Right lobe of liver (tissue), 6 donors: ENCODE data around the gene HSPG2. TPM values are rescaled to one million over a fixed set of nuclear protein-coding genes. Genes with fewer than 3 reads are reported as not detected.
"Not testable (repeated sequence)": the region's sequence is repeated elsewhere in the genome, so short reads cannot be mapped to it uniquely, and the experiment has no call there.

Experiments used
- ATAC-seq, 4 donors: fragments of 200-7000 bp; cut with Tn5 transposase; one replicate each; pipeline ENCODE4 v1.9.1; 2020; ENCODE audit warnings: mild to moderate bottlenecking in 4 of 4, moderate library complexity in 4 of 4
- DNase-seq, 3 donors: peaks; one replicate each; pipeline ENCODE4 v3.0.0-alpha.2; 2020
- H3K27ac ChIP-seq, 3 donors: fragments of 200-600 bp; one replicate each; pipeline ENCODE4 v1.8.0; 2022
- H3K27me3 ChIP-seq, 2 donors: fragments of 200-600 bp; one replicate each; pipeline ENCODE4 v1.8.0; 2022
- H3K36me3 ChIP-seq, 4 donors: fragments of 200-600 bp; sonication (generic) in 1 of 4; one replicate each; pipeline versions ENCODE4 v1.5.1 to v1.8.0; 2017 to 2022; ENCODE audit warnings: control low read depth in 1 of 4
- H3K4me1 ChIP-seq, 4 donors: fragments of 200-600 bp; sonication (generic) in 1 of 4; one replicate each; pipeline versions ENCODE4 v1.5.1 to v1.8.0; 2017 to 2022; ENCODE audit warnings: control low read depth in 1 of 4
- H3K4me3 ChIP-seq, 3 donors: fragments of 200-600 bp; one replicate each; pipeline ENCODE4 v1.8.0; 2022
- H3K9me3 ChIP-seq, 4 donors: fragments of 200-600 bp; sonication (generic) in 1 of 4; one replicate each; pipeline versions ENCODE4 v1.5.1 to v1.8.0; 2017 to 2022; ENCODE audit warnings: control low read depth in 1 of 4
- CTCF ChIP-seq, 4 donors: fragments of 200-600 bp in 3 of 4; fragments of 450-650 bp in 1 of 4; IDR thresholded peaks; one replicate each; pipeline versions ENCODE4 v1.5.1 to v1.8.0; 2016 to 2022; ENCODE audit warnings: antibody characterized with exemption in 4 of 4, mild to moderate bottlenecking in 2 of 4
- POLR2A ChIP-seq: fragments of 450-650 bp; IDR thresholded peaks from one replicate; pipeline ENCODE4 v1.6.1; 2017; ENCODE audit warnings: antibody characterized with exemption, mild to moderate bottlenecking
- WGBS: methylation state at CpG from one replicate; pipeline ENCODE4 v1.1.6; 2018; ENCODE audit warnings: low coverage, low lambda C conversion rate; ENCODE audit not compliant: insufficient coverage; ENCODE audit errors: missing lambda C conversion rate; 5-methylcytosine and 5-hydroxymethylcytosine counted together
- intact Hi-C, 2 donors: fragments of 100-400 bp; cut with DNase I; formaldehyde crosslinking; loops; one replicate each; pipeline versions ENCODE4 v1.11.2 to v1.14.1; 2022
- total RNA-seq, 6 experiments: library from RNA; depleted of rRNA in 2 of 6; stranded (reverse); fragments of >200 nt in 2 of 6; fragmentation: NEBNext Ultra II Directional in 3 of 6; extraction: Animal tissue kit (Norgen Biotek cat#: 25700) in 3 of 6; gene quantifications; one replicate each; pipeline versions ENCODE4 v1.1.0 to v1.2.4, GENCODE V29; 2016 to 2023
- donor health status: DM: no; HTN: yes; CAD: no.
- donor health status: DM: no; HTN: no; CAD: no.
- donor health status: DM: no; HTN: no; CAD: no.
- donor health status: DM: no; HTN: yes; CAD: no.
- donor health status: DM: no; HTN: yes; CAD: no.

The HSPG2 gene
- total RNA-seq, 6 experiments from 2014 or later, result 31.3 to 90.9 (median 43.7) TPM

DNA sequence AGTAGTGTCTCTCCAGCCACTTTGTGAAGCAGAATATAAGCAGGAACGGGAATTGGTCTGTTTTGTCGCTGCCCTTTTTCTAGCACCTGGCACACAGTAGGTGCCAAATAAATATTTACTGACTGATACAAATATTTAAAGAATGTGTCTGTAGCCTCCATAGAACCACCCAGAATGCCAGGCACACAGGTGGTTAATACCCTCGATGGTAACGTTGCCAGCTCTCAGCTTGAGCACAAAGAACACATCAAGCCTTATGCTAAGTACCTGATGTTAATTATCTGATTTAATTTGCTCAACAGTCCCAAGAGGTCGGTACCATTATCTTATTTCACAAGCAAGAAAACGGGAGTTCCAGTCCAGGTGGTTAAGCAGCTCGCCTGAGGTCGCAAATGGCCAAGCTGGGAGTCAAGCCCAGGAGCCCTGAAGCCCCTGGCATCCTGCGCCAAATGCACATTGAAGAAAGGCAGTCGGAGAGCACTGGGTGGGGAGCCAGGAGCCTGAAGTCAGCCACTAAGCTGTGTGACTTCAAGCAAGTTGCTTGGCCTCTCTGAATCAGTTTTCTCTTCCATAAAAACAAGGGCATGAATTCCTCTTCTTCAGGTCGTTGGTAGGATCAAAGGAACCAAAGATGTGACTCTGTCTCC is 26.4 kb downstream of the HSPG2 start:
- H3K9me3 ChIP-seq, result no peaks in the 10 kb centered on the region
- no peaks in the 10 kb centered on the region for H3K36me3 ChIP-seq
- H3K4me1 ChIP-seq, result no peaks in the 10 kb centered on the region

DNA sequence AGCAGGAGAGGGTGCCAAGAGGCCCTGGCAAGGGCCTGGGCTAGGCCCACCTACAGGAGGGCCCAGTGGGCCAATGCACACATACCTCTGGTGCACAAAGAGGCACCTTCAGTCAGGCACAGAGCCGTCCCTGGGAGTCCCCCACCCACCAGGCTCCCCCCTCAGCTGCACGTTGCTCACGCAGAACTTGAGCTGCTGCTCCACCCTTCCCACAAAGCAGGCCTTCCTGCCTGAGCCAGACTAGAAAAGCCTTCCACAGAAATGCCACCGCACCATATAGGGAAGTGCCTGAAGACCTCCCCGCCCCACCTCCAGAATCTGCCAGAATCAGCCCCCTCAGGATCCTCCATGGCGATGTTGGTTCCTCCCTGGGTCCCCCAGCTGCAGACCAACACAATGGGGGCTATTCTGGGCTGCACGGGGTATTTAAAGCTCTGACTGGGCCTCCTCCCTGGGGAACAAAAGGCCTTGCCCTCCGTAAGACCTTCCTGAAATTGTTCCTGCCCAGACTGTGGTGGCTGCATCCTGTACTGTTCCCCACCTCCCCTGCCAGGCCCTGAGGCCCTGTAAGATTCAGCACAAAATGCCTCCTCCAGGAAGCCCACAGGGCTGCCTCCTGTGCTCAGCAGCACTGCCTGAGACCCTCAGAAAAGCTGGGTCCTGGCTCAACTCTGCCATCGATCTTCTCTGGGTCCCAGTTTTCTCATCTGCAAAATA is 27.2 kb downstream of the HSPG2 start:
- intact Hi-C loops, result no loop called here
- peak overlapping the region in 2 of 3 donors; percentile 9 to 53 for H3K27ac ChIP-seq
- H3K27me3 ChIP-seq, result no peaks in the 10 kb centered on the region
- ATAC-seq (peak; percentile 34 to 49 (median 45)), DNase-seq (peak in 1 of 3 donors; percentile 42)
- TF ChIP-seq POLR2A (no peak), CTCF (IDR thresholded peaks at IDR 0.05) (no peak)
- WGBS, result 63% methylated on average over 3 of the region's 9 CpGs
- no peaks in the 10 kb centered on the region for H3K36me3 ChIP-seq
- no peaks in the 10 kb centered on the region for H3K4me1 ChIP-seq
- no peaks in the 10 kb centered on the region for H3K9me3 ChIP-seq
- H3K4me3 ChIP-seq, result no peak overlapping the region

More for the DNA sequence above, 26.4 kb downstream of the HSPG2 start:
- DNase-seq, result no peak
- no peak for ATAC-seq
- TF ChIP-seq POLR2A (no peak), CTCF (IDR thresholded peaks at IDR 0.05) (no peak)
- intact Hi-C loops, result no loop called here
- Histone ChIP-seq H3K27ac (no peak overlapping the region), H3K4me3 (no peak overlapping the region), H3K27me3 (no peaks in the 10 kb centered on the region)
- WGBS, result 77% methylated on average over 10 of the region's 11 CpGs

GRCh38 chr1:21909286-21909759 is 27.8 kb downstream of the HSPG2 start:
- peak overlapping the region in 2 of 3 donors; percentile 9 to 53 for H3K27ac ChIP-seq

DNA sequence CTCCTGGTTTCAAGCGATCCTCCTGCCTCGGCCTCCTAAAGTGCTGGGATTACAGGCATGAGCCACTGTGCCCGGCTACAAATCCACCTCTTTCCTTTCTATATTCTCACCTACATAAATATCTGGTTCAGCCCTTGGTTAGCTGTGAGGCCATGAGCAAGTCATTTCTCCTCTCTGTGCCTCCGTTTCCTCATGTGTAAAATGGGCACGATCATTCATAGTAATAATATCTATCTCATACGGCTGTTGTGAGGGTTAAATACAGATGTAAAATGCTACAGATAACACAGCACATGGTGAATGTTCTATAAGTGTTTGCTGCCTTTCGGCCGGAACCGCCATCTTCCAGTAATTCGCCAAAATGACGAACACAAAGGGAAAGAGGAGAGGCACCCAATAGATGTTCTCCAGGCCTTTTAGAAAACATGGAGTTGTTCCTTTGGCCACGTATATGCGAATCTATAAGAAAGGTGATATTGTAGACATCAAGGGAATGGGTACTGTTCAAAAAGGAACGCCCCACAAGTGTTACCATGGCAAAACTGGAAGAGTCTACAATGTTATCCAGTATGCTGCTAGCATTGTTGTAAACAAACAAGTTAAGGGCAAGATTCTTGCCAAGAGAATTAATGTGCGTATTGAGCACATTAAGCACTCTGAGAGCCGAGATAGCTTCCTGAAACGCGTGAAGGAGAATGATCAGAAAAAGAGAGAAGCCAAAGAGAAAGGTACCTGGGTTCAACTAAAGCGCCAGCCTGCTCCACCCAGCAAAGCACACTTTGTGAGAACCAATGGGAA is 29.2 kb downstream of the HSPG2 start:
- DNase-seq, ATAC-seq: not testable (repeated sequence)

More at GRCh38 chr1:21909286-21909759, 27.8 kb downstream of the HSPG2 start:
- TF ChIP-seq CTCF (IDR thresholded peaks at IDR 0.05) (no peak), POLR2A (no peak)
- Histone ChIP-seq H3K36me3 (no peaks in the 10 kb centered on the region), H3K9me3 (no peaks in the 10 kb centered on the region), H3K27me3 (no peaks in the 10 kb centered on the region), H3K4me3 (no peak overlapping the region), H3K4me1 (no peaks in the 10 kb centered on the region)
- ATAC-seq (no peak), DNase-seq (no peak)
- intact Hi-C loops, result no loop called here
- no CpG with 5 or more reads among the region's 1 CpG for WGBS

More for the DNA sequence above, 29.2 kb downstream of the HSPG2 start:
- H3K4me1 ChIP-seq, H3K27me3 ChIP-seq, H3K36me3 ChIP-seq, H3K9me3 ChIP-seq, intact Hi-C loops, H3K27ac ChIP-seq, H3K4me3 ChIP-seq: not testable (repeated sequence)
- WGBS, result 85% methylated on average over 16 of the region's 19 CpGs
